ENCODE results near the gene CANT1.

CANT1 gene

DNA sequence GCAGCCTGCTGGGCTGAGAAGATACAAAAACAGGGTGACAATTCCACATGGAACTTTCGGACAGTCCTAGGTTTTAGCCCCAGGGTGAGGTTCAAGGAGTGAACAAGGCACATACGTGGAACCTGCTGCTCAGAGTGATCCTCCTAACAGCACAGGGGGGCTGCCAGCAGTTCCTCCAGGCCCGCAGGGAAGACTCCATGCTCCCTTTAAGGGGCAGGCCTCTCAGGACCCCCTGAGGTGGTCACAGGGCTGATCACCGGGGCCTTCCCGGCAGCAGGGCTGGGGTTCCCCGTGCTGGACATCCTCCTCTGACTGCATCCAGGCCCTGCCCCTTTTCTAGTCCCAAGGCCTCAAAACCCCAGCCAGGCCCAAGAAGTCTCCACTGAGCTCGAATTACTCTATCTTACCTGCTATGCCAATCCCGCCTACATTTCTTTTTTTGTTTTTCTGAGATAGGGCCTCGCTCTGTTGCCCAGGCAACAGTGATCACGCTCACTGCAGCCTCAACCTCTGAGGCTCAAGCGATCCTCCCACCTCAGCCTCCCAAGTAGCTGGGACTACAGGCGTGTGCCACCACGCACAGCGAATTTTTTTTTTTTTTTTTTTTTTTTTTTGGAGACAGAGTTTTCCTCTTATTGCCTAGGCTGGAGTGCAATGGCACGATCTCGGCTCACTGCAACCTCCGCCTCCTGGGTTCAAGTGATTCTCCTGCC, 10.4 kb downstream of the CANT1 start:
- H2AFZ ChIP-seq, result no peak overlapping the region
- H3K4me3 ChIP-seq (ENCODE audit: low read depth, low read length), result no peak overlapping the region
- H3K9ac ChIP-seq, result no peak overlapping the region
- no peaks in the 10 kb centered on the region for H3K36me3 ChIP-seq (ENCODE audit: control insufficient read depth, insufficient read depth, low read length)
- TF ChIP-seq, protein P1, sequence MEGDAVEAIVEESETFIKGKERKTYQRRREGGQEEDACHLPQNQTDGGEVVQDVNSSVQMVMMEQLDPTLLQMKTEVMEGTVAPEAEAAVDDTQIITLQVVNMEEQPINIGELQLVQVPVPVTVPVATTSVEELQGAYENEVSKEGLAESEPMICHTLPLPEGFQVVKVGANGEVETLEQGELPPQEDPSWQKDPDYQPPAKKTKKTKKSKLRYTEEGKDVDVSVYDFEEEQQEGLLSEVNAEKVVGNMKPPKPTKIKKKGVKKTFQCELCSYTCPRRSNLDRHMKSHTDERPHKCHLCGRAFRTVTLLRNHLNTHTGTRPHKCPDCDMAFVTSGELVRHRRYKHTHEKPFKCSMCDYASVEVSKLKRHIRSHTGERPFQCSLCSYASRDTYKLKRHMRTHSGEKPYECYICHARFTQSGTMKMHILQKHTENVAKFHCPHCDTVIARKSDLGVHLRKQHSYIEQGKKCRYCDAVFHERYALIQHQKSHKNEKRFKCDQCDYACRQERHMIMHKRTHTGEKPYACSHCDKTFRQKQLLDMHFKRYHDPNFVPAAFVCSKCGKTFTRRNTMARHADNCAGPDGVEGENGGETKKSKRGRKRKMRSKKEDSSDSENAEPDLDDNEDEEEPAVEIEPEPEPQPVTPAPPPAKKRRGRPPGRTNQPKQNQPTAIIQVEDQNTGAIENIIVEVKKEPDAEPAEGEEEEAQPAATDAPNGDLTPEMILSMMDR (IDR thresholded peaks at IDR 0.05), result no peak
- peaks cover 24% of the 10 kb centered on the region for H3K4me1 ChIP-seq
- no peak overlapping the region for H3K27ac ChIP-seq
- H3K9me3 ChIP-seq (ENCODE audit: control insufficient read depth, low read length), result no peaks in the 10 kb centered on the region
- peaks cover 16% of the 10 kb centered on the region for H3K79me2 ChIP-seq
- H3K27me3 ChIP-seq (ENCODE audit: control insufficient read depth, insufficient read depth, low read length), result no peaks in the 10 kb centered on the region
- no peak overlapping the region for H3K4me2 ChIP-seq (ENCODE audit: low read length)

DNA sequence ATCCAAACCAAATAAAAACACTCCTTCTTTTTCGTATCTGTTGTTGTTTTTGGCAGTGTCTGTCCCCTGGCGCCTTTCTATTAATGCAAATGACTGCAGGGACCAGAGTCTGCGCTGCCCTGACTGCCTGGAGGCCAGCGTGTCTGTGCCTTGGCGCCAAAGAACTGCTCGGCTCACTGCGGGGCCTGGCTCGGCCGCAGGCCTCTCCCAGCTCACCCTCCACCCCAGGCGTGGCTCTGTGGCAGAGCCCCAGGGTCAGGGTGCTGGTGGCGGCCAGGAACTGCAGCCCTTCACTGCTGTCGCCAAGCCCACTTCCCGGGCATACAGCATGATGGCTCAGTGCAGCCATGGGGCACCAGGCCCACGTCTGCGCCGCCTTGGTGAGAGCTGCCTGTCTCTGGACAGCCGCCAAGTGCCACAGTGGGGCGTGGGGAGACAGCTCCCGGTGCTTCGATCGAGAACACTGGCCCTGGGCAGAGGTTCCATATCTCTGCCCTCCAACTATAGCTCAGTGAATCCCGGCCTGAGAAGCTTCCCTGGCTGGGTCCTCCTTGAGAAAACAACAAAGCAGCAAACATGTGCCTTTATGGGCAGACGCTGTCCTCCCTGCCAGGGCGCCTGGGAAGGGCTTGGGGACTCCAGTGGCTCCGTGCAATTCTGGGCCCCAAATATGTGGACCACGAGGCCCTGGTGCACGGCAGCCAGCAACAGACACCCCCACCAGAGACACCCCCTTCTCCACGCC, 11.1 kb downstream of the CANT1 start:
- Histone ChIP-seq H3K27ac (no peak overlapping the region), H3K4me3 (ENCODE audit: low read depth, low read length) (no peak overlapping the region), H3K36me3 (ENCODE audit: control insufficient read depth, insufficient read depth, low read length) (no peaks in the 10 kb centered on the region)

DNA sequence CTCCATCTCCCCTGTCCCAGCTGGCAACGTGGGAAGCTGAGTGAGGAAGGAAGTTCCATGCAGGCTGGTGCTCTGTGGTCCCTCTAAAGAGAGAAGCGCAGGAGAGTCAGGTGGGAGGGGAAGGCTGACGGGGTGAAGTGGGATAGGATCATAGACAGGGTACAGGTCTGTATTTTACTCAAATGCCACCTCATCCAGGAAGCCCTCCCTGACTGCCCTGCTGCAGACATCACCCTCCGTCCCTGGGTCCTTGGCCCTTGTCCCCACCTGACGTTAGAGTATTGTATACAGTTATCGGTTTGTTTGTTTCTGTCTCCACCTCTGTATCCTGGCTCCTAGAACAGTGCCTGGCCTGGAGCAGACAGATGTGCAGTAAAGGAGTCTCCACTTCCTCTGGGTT, 11.7 kb downstream of the CANT1 start:
- H3K9me3 ChIP-seq (ENCODE audit: control insufficient read depth, low read length), result no peaks in the 10 kb centered on the region
- H3K79me2 ChIP-seq, result peaks cover 17% of the 10 kb centered on the region
- no peaks in the 10 kb centered on the region for H3K36me3 ChIP-seq (ENCODE audit: control insufficient read depth, insufficient read depth, low read length)
- no peak overlapping the region for H2AFZ ChIP-seq
- no peaks in the 10 kb centered on the region for H3K27me3 ChIP-seq (ENCODE audit: control insufficient read depth, insufficient read depth, low read length)
- no peak overlapping the region for H3K4me3 ChIP-seq (ENCODE audit: low read depth, low read length)
- H3K4me1 ChIP-seq, result peaks cover 24% of the 10 kb centered on the region
- TF ChIP-seq, protein P1 (IDR thresholded peaks at IDR 0.05), result no peak
- H3K27ac ChIP-seq, result peak overlapping the region; percentile 6
- no peak overlapping the region for H3K9ac ChIP-seq
- H3K4me2 ChIP-seq (ENCODE audit: low read length), result no peak overlapping the region

More for the DNA sequence above, 11.1 kb downstream of the CANT1 start:
- no peak overlapping the region for H2AFZ ChIP-seq
- no peak overlapping the region for H3K9ac ChIP-seq
- peaks cover 16% of the 10 kb centered on the region for H3K79me2 ChIP-seq
- peaks cover 24% of the 10 kb centered on the region for H3K4me1 ChIP-seq
- H3K9me3 ChIP-seq (ENCODE audit: control insufficient read depth, low read length), result no peaks in the 10 kb centered on the region
- TF ChIP-seq, protein P1 (IDR thresholded peaks at IDR 0.05), result no peak
- no peak overlapping the region for H3K4me2 ChIP-seq (ENCODE audit: low read length)
- H3K27me3 ChIP-seq (ENCODE audit: control insufficient read depth, insufficient read depth, low read length), result no peaks in the 10 kb centered on the region

DNA sequence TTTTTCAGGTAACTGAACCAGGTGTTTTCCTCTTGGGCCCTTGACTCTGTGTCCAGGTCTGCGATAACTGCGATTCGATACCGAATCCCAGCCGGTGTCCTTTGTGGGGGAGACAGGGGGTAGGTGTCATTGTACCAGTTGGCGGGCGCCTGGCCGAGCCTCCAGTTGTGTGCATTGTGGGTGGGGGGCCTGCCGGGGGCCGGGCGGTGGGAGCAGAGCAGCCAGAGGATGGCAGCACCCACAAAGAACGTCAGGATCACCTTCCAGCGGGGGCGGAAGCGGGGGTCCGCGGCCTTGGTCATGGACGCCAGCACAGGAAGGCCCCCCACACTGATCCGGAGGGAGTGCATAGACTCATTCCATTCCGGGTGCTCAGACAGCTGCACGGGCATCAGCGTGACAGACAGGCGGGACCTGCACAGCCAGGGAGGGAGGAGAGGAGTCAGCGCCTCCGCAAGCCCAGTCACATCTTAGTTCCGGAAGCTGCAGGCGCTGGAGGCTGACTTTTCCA, 12.3 kb downstream of the CANT1 start:
- H3K4me2 ChIP-seq (ENCODE audit: low read length), result no peak overlapping the region
- H3K79me2 ChIP-seq, result peaks cover 14% of the 10 kb centered on the region
- no peaks in the 10 kb centered on the region for H3K36me3 ChIP-seq (ENCODE audit: control insufficient read depth, insufficient read depth, low read length)
- H3K27ac ChIP-seq, result peak overlapping the region; percentile 69
- TF ChIP-seq, protein P1 (IDR thresholded peaks at IDR 0.05), result no peak
- H3K4me3 ChIP-seq (ENCODE audit: low read depth, low read length), result no peak overlapping the region
- no peaks in the 10 kb centered on the region for H3K9me3 ChIP-seq (ENCODE audit: control insufficient read depth, low read length)
- peaks cover 24% of the 10 kb centered on the region for H3K4me1 ChIP-seq
- H3K9ac ChIP-seq, result no peak overlapping the region
- H3K27me3 ChIP-seq (ENCODE audit: control insufficient read depth, insufficient read depth, low read length), result no peaks in the 10 kb centered on the region
- no peak overlapping the region for H2AFZ ChIP-seq

Measured in parathyroid adenoma (tissue), 2 donors.